Stimulated activated CD4-positive, alpha-beta T cell treated with anti-CD3 and anti-CD28 coated beads, Interleukin-1b, Interleukin-23, amount 100 ng/mL, for 48 hours (primary cell): ENCODE data around the gene PPTC7.
"Not testable (repeated sequence)": the region's sequence is repeated elsewhere in the genome, so short reads cannot be mapped to it uniquely, and the experiment has no call there.

ENCODE experiments used
- DNase-seq: peaks from one replicate; pipeline ENCODE4 v3.0.0-alpha.2; 2020

Gene PPTC7

DNA sequence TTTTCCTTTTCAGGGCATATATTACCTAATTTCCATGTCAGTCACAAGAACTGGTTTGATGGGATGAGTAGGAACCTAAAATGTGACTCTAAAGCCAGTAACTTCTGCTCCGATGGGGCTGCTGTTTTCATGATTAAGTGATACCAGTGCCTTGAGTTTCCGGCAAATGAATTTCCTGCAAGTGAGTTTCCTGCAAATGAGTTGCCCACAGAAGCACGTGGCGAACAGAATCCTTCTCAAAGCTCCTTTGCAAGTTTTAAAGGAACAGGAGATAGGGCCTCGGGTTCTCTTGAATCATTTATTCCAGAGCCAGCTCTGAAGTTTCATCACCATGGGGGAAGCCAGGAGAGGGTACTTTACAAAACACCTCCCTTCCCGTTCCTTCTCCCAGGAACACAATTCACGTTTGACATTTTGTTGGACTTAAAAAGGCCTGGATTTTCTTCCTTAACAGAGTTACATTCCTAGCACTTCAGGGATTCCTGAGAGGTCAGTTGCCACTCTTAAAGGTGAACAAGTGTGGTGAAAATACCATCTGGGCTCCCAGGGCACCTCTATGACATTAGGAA is 2.2 kb upstream of the PPTC7 start:
- peak; percentile 59 for DNase-seq

DNA sequence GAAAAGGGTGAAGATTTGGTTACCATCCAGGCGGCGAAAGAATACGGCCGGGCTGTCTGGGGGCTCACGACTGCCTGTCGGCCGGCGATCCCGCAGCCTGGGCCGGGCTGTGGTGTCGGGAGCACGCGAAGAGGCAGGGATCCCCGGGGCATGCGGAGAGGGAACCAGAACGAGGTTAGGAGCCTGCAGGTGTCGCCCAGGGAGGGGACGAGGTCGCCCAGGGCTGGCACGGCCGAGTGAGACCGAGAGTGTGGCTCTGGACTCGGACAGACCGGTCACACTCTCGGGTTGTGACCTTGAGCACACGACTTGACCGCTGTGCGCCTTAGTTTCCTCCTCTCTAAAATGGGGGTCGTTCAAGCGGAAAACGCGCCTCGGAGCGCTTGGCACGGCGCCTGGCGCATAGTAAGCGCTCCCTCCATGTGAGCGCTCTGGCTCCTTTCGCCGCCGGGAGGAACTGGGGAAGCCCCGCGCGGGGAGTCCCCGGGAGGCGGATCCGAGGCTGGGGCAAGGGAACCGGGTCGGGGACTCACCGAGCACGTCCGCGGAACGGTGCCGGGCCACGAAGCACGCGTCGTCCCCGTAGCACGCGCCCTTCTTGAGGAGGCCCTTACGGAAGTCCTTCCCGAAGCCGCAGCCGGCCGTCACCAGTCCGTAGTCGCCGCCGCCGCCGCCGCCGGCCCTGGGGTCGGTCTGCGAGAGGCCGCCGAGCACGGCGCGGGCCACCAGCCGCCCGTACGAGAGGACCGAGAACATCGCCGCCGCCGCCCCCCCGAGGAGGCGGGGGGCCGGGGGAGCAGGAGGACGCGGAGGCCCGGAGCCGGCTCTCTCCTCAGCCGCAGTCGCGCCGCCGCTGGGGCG is 612 bp downstream of the PPTC7 start:
- DNase-seq: peak; percentile 74

DNA sequence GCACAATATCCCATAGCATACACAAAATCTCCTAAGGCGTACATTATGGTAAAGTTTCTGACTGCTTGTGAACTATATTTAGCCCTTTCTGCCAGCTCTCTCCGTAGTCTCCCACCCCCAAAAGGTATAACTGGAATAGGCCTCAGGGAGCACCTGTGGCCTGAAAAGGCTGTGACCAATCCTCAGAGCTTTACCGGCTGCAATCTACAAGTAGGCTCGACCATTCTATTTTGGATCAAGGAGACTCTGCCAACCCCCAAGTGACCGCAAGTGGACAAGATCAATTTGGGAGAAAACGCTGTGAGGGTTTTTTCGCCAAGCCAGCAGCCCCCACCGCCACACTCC is 1.2 kb downstream of the PPTC7 start:
- no peak for DNase-seq

DNA sequence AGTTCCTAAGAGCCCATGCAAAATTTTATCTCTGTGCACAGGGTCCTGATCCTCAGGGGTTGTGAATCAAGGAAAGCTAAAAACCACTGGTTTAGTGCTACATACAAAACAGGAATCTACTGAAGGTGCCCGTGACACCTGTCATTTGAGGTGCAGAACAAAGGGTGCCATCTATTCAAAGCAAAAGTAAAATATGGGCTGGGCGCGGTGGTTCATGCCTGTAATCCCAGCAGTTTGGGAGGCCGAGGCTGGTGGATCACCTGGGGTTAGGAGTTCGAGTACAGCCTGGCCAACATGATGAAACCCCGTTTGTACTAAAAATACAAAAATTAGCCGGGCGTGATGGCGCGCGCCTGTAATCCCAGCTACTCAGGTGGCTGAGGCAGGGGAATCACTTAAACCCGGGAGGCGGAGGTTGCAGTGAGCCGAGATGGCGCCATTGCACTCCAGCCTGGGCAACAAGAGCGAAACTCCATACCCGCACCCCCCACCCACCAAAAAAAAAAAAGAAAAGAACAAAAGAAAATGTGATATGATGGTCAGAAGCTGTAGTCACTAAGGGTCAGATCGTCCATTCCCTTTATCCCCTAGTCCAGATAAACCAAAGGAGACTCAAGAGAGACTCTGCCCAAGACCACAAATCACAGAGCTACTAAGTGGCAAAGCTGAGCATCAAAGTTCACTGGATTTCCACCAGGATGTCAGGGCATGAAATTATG is 3.4 kb downstream of the PPTC7 start:
- DNase-seq: no peak

DNA sequence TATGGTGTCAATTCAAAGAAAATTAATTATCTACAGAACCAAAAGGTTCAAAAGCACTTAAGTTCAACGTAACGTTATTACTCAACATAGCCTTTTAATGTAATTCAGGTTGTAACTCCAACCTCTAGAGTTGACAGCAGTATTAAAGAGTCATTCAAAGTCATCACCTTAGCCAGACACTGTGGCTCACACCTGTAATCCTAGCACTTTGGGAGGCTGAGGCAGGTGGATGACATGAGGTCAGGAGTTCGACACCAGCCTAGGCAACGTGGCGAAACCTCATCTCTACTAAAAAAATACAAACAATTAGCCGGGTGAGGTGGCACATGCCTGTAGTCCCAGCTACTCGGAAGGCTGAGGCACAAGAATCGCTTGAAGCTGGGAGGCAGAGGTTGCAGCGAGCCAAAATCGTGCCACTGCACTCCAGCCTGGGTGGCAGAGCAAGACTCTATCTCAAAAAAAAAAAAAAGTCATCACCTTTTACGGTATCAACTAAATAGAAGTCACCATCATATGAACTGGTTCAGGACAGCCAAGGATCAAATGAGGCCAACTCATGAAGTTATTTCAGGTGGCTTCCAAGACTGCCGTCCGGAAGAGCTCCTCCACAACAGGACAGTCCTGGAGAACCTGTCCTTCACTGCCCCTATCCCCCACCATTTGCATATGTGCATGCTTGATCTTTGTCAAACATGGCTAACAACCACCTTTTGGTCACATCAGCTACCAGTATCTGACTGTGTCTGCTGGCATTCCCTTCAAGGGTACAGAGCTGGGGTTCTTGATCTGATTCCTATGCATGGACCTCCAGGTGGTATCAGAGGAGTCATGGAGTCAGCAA is 4.2 kb downstream of the PPTC7 start:
- DNase-seq: peak; percentile 62

DNA sequence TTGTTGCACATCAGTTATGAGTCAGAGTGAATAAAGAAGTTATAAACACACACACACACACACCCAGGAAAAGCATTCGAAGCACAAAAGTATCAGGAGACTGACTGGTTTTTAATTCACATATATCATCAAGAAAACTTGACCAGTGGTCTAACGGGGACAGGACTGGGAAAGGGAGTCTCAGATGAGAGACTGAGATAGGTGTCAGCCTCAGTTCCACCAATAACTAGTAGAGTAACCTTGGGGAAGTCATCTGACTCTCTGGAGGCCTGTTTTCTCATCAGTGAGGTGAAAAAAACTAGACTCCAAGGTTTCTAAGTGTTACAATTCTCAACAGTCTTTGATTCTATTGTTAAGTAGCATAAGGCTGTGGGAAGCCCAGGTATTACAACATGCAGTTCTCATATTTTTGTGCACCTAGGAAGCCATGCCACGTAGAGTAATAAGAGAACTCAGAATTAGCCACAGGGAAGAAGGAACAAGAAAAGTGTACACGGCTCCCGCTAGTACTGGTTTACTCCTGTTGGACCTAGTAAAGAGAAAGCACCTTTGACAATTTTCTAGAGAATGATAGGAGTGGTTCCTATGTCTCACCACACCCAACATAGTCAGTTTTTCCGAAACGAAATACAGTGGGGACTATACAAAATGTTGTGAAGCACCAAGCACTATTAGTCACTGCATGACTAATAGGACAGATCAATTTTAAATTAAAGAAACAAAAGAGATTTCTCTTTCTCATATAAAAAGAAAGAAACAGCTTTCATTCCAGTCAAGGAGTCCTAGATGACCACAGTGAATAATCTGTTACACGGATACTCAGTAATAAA is 5.0 kb downstream of the PPTC7 start:
- DNase-seq: peak; percentile 48

DNA sequence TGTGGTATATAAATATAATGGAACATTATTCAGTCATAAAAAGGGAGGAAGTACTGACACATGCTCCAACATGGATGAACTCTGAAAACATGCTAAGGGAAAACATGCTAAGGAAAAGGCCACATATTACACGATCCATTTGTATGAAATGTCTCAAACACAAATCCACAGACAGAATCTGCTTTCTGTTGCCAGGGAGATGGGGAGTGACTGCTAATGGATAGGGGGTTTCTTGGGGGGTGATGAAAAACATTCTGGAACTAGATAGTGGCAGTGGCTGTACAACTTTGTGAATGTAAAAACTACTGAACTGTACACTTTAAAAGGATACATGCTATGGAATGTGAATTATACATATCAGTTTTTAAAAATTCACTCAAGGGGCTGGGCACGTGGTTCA is 6.6 kb downstream of the PPTC7 start:
- DNase-seq: no peak

DNA sequence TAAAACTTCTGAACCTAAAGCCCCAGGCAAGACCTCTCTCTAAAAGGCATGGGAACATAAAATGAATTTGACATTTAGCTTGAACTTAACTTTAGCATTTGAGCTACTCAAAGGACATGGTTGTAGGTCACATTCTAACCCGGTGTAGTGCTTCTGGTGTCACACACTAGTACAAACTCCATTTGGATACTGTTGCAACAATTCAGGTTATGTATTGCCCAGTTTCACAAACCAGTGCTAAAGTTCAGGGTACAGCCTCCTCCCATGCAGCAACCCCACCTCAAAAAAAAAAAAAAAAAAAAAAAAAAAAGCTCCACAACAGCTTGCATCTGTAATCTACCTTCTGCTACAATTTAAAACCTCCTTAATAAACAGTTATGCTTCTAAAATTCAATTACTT is 7.8 kb downstream of the PPTC7 start:
- DNase-seq: no peak

DNA sequence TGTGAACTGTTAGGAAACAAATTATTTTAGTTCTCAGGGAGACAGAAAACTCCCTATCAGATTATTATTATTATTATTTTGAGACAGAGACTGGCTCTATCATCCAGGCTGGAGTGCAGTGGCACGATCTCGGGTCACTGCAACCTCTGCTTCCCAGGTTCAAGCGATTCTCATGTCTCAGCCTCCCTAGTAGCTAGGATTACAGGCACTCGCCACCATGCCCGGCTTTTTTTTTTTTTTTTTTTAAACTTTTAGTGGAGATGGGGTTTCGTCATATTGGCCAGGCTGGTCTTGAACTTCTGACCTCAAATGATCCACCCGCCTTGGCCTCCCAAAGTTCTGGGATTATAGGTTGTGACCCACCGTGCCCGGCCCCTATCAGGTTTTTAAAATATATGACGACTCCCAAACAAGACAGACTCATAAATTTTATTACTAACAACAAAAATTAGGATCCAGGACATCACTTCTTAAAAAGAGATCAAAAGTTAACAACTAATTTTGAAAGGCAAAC is 8.3 kb downstream of the PPTC7 start:
- not testable (repeated sequence) for DNase-seq

DNA sequence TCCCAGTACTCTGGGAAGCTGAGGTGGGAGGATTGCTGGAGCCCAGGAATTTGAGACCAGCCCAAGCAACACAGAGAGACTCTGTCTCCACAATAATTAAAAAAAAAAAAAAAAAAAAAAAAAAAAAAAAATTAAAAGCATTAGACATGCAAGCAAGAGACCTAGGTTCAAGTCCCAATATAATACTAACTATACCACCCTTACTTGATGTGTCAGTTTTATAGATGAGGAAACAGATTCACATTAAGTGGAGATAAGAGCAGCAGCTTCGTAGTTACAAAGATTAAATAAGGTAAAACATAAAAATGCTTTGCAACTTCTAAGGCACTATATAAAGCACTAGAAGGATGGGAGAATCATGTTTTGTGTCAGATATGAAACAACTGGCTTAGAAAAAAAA is 9.1 kb downstream of the PPTC7 start:
- no peak for DNase-seq

DNA sequence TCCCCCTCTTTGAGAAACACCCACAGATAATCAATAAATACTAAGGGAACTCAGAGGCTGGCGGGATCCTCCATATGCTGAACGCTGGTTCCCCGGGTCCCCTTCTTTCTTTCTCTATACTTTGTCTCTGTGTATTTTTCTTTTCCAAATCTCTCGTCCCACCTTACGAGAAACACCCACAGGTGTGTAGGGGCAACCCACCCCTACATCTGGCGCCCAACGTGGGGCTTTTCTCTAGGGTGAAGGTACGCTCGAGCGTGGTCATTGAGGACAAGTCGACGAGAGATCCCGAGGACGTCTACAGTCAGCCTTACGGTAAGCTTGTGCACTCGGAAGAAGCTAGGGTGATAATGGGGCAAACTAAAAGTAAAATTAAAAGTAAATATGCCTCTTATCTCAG is 12.3 kb downstream of the PPTC7 start:
- not testable (repeated sequence) for DNase-seq

DNA sequence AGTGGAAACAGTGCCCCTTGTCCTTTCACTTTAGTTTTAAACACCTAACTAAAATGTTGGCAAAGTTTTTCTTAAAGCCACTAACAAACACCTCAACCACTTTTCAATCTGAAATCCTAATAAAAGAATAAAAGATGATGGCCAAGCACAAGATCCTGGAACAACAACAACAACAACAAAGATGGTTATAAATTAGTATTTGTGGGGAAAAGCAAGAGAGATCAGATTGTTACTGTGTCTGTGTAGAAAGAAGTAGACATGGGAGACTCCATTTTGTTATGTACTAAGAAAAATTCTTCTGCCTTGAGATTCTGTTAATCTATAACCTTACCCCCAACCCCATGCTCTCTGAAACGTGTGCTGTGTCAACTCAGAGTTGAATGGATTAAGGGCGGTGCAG is 13.3 kb downstream of the PPTC7 start:
- not testable (repeated sequence) for DNase-seq

DNA sequence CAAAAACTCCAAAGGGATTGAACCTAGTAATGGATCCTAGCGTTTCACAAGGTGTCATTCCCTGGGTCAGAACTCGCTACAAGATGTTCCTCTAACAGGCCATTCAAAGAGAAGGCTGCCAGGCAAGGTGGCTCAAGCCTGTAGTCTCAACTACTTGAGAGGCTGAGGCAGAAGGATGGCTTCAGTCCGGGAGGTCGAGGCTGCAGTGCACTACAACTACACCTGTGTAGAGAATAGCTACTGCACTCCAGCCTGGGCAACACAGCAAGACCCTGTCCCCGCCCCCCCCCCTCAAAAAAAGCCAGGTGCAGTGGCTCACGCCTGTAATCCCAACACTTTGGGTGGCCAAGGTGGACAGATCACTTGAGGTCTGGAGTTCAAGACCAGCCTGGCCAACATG is 14.4 kb downstream of the PPTC7 start:
- no peak for DNase-seq

DNA sequence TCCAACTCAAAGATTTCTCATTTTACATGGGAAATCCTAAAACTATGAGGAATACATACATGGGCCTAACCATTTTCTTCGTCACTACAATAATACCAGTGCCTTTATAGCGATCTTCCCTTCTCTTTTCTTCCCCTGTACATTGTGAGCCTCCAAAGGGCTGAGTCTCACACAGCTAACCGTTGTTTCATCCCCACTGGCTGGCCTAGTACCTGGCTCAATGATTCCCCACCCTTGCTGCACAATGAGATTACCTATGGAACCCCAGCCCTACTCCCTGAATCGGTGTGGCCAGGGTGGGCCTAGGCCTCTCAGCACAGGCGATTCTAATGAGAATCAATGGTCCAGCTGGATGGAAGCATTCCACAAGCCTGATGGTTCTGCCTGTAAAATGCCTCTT is 16.1 kb downstream of the PPTC7 start:
- DNase-seq: no peak

DNA sequence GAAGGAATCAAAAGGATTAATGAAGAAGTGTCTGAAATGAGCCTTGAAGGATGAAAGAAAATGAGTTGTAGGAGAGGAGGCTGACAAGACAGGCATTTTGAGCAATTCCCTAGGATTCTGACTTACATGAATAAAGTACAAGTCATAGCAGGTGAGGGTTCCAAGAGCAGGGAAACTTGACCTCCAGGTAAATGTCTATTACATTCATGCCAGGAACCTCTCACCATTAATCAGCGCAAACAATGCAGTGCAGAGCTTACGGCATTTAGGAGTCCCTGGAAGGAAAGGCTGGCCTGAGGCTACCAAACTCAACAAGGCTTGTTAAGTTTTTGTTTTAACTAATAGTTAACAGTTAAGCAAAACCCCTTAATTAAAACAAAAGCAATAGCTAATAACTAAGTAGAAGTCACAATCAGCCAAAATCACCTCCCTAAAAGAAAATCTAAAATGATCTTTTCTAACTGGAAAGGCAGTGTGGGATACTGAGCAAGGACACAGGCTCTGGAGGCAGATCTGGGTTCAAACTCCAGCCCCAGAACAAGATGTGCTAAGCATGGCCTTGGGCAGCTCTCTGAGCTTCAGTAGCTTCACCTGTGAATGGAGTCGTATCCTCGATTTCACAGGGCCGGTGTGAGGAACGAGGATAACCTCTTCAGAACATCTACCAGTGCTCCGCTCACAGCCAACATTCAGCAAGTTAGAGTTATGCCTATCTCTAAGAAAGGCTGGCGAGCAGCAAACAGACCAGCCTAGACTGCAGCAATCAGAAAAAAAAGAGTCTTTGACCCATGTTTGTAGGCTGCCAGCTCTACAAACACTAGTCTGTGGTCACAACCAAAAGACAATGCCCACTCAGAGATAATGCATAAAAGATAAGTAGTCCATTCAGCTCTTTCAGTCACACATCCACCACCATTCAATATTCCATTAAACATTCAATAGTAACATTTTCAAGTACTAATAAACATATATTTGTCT is 16.9 kb downstream of the PPTC7 start:
- DNase-seq: no peak

DNA sequence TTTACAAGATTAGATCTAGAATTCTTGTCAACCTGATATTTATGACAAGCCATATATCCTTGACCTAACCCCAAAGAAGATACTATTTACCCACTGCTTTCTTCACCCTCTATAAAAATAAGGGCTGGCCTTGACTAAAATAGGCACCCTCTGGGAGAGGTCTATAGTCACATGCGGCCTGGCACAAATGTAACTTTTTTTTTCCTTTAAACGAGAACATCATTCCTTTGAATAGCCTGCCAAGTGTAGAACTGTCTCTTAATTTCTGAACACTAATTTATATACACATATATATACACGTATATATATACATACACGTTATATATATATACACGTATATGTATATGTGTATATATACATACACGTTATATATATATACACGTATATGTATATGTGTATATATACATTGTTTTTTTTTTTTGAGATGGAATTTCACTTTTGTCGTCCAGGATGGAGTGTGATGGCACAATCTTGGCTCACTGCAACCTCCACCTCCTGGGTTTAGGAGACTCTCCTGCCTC is 18.6 kb downstream of the PPTC7 start:
- no peak for DNase-seq

DNA sequence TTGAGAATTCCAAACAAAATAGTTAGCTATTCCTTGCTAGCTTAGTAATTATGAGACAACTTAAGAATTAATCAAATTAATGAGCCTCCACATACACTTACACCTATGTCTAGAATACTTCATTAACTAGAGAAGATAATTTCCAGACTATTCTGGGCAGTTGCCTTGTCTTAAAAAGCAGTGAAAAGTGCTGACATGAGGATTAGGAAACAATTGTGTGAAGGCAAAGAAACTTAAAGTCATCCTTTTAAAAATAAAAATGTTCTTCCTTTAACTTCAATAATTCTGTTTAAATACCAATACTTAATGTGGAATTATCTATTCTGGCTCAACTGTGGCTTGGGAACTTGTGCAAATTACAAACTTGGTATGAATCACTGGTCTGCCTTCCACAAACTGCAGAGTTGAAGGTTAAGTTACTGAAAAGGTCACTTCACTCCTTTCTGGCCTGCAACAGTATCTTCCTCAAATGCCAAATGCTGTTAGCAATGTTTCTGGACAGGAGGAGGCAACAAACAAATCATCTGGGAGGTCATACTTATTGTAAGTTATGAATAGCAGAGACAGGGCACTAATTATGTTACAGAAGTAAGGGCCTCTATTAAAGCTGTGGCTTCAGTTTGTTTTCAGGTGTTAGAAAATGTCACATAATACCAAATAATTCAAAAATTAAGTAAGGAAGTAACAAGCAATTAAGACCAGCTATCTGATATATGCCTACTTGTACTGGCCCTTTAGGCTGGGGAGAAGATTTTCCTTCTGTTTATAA is 19.2 kb downstream of the PPTC7 start:
- no peak for DNase-seq

DNA sequence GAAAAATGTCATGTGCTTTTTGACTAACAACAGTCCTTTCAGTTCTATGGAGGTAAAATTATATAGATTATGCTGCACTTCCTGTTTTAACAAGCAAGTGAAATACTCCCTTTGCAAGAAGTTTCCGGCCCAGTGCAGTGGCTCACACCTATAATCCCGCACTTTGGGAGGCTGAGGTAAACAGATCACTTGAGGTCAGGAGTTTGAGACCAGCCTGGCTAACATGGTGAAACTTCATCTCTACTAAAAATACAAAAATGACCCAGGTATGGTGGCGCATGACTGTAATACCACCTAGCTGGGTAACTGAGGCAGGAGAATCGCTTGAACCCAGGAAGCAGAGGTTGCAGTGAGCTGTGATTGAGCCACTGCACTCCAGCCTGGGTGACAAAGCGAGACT is 20.7 kb downstream of the PPTC7 start:
- DNase-seq: peak; percentile 50

DNA sequence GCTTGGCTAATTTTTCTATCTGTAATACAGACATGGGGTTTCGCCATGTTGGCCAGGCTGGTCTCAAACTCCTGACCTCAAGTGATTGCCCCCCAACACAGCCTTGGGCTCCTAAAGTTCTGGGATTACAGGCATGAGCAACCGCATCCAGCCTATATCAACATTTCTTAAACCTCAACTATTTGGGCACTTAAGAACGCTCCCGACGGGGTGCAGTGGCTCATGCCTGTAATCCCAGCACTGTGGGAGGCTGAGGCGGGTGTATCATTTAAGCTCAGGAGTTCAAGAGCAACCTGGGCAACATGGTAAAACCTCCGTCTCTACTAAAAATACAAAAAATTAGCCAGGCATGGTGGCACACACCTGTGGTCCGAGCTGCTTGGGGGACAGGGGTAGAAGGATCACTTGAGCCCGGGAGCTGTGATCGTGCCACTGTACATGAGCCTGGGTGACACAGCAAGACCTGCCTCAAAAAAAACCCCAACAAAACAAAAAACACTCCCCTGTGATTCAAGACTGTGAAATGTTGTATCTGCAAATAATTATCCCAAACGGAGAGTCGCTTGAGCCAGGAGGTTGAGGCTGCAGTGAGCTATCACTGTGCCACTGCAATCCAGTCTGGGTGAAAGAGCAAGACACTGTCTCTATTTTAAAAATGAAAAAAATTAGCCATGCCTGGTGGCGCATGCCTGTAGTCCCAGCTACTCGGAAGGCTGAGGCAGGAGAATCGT is 21.5 kb downstream of the PPTC7 start:
- DNase-seq: no peak
